NCI-H2107 treated with DMSO at 0.1 percent for 48 hours (cell line): Measurements from ENCODE around the gene MRPL47.

Experiments used
- DNase-seq: peaks from one replicate; lab custom pipeline; 2025; ENCODE audit not compliant: unreplicated experiment; lab: John Stamatoyannopoulos, UW

The MRPL47 gene

DNA sequence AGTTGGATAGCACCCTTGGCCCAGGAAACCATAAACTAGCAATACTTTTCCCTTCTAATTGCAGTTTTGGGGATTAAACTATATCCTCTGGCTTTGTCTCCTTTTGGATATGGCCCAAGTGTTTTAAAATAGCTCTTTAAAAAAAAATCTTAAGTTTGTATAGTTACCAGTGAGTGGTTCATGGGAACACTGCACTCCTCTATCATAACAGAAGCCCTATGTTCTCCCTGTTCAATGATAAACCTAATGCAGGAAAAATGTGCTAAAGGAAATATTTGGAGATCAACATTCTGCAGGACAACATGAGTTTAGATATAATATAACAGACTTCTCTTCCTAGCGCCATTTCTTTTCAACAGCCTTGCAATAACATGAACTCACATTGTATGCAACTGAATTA, 13.1 kb downstream of the MRPL47 start:
- DNase-seq: no peak

DNA sequence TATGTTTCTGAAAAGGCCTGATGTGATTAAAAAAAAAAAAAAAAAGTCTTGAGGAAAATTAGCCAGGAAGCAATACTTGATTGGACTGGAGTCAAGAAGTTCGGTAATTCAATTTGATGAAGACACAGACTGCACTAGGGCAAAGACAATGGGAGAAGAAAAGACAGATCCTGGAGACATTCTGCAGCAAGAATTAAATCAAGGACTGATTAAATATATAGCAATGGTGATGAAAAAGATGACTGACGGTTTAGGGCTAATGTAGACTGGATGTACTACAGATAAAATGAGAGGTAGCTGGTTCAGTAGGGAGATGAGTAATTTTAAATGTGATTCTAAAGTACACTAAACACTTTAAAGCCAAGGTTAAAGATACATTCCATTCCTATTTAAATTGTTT, 13.8 kb downstream of the MRPL47 start:
- DNase-seq: no peak

GRCh38 chr3:179589143-179589542, 15.3 kb downstream of the MRPL47 start:
- DNase-seq: no peak

GRCh38 chr3:179580992-179581391, 23.4 kb downstream of the MRPL47 start:
- no peak for DNase-seq

DNA sequence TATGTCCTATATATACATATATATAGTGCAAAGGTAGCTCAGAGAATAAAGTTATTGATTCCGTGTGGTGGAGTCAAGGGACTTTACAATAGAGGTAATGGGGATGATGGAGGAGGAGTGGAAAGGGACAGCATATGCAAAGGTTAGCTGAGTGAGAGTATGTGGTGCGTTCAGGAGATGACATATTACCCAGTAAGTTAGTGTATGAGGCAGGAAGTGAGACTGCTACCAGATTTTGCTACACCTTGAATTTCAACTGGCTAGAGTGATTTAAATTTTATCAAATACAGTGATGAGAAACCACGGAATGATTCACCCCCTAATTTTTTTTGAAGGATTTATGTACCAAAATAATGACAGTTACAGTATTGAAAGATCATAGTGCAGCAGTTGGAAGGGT, 38.9 kb downstream of the MRPL47 start:
- no peak for DNase-seq

GRCh38 chr3:179563271-179563783, 41.1 kb downstream of the MRPL47 start:
- peak; percentile 76 for DNase-seq

DNA sequence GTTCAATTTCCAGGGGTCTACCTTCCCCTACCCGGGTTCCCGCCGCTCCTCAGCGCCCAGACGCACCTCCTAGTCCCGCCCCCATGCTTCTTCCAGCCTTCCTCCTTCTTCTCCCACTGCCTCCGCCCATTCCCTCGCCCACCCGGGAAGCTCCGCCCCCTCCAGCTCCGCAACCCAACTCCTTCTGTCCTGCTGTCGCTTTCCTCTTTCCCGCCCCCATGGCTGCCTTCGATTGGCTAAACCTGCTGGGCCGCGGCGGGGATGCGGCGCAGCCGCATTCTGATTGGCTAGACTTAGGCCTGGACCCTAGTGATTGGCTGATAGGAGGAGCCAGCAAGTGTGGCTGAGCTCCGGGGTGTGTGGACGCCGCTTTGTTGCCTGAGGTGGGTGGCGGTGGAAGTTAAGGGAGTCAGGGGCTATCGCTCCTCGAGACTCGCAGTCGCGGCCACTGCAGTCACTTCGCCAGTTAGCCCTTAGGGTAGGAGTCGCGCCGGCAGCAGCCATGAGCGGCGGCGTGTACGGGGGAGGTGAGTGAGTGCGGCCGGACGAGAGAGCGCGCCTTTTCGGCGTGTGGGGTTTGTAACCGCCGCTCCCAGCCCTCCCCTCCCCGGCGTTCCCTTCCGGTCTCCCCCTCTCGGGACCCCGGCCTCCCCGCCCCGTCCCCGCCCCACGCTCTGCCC, 41.7 kb downstream of the MRPL47 start, which contains the start of gene ACTL6A:
ACTL6A (plus strand) TSS at position 336 of the 680 bp plus-strand sequence; CDS start at position 503, 167 bp downstream.
- peak; percentile 100 for DNase-seq

GRCh38 chr3:179560791-179561190, 43.6 kb downstream of the MRPL47 start:
- DNase-seq: no peak

DNA sequence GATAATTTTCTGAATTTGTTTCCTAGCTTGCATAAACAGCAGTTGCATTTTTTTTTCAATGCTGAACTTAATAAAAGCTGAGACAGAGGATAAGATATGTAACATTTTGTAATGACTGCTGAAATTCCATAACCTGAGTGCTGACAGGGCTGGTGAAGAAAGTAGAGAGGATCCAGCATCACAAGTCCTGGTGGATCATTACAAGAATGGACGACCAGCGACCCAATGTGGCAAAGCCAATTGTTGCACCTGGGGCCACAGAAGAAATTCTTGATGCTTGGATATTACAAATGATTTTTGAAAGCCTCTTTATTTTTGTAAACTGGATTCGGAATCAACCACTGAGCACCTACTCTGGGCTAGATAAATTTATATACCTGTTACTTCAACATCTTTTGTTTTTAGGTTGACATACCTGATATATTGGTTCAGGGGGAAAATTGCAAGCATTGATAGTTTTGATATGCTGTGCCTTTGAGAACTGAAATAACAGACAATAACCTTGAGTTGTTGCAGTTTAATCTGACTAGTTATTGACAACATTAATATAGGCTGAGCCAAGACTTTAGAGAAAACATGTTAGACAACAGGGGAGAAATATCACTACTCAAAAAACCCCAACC, 45.6 kb downstream of the MRPL47 start:
- peak; percentile 75 for DNase-seq

DNA sequence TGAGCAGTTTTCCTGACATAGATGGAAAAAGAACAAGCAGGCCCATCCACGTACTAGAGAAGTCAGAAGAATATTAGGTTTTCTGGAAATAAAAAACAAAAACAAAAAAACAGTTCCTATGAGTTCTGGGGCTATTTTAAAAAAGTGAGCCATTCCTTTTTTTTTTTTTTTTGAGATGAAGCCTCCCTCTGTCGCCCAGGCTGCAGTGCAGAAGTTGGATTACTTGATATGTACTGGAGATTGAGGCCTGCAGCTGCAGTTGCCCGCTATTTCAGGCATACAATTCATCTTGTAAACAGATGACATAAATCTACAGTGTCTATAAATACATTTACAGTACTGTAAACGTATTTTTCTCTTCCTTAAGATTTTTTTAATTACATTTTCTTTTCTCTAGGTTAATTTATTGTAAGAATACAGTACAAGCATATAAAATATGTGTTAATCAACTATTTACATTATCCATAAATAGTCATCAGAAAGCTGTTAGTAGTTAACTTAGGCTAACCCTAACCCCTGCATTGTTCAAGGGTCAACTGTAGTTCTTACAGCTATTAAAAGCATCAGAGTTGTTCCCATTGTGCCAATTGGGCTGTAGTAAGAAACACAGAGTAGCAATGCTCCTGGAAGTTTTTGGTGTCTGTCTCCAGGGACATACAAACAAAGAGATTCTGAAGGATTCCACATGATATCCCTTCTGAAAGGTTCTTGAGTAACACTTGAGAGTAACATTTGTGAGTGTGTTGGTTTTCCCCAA, 52.9 kb downstream of the MRPL47 start:
- no peak for DNase-seq

GRCh38 chr3:179546814-179547241, 57.6 kb downstream of the MRPL47 start:
- no peak for DNase-seq

GRCh38 chr3:179544981-179545645, 59.3 kb downstream of the MRPL47 start:
- no peak for DNase-seq

DNA sequence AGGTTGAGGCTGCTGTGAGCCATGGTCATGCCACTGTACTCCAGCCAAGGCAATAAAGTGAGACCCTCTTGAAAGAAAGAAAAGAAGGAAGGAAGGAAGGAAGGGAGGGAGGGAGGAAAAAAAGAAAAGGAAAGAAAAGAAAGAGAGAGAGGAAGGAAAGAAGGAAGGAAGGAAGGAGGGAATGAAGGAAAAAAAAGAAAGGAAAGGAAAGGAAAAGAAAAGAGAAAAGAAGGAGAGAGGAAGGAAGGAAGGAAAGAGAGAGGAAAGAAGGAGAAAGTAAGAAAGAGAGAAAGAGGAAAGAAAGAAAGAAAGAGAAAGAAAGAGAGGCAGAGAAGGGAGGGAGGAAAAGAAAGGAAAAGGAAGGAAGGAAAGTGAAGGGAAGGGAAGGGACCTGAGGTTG, 62.1 kb downstream of the MRPL47 start:
- DNase-seq: no peak

GRCh38 chr3:179541596-179541995, 62.8 kb downstream of the MRPL47 start:
- no peak for DNase-seq

GRCh38 chr3:179541094-179541493, 63.3 kb downstream of the MRPL47 start:
- DNase-seq: no peak
